AG09309 (cell line): Measurements from ENCODE around the gene FADS3.

Source experiments
- DNase-seq: peaks from one replicate; pipeline ENCODE4 v3.0.0-alpha.2; 2010; ENCODE audit warnings: low read depth
- H3K4me3 ChIP-seq: 2 replicates; pipeline ENCODE4 v1.5.1; 2011; ENCODE audit warnings: mild to moderate bottlenecking, low read depth, low read length, moderate library complexity; ENCODE audit not compliant: control insufficient read depth
- TF ChIP-seq, protein P1 (sequence below): IDR thresholded peaks from 2 replicates; pipeline ENCODE4 v1.5.1; 2011; ENCODE audit warnings: mild to moderate bottlenecking, low read depth, low read length, inconsistent platforms; ENCODE audit not compliant: insufficient read depth, control insufficient read depth; ENCODE audit errors: missing control alignments

FADS3 gene

GRCh38 chr11:61891331-61892084 is at the start of gene FADS3:
Gene FADS3 (minus strand): TSS chr11:61891545. CDS start chr11:61891381, 164 bp downstream.
- DNase-seq = no peak
- H3K4me3 ChIP-seq = peak within 1 kb of the TSS; percentile 99
- TF ChIP-seq, protein P1, sequence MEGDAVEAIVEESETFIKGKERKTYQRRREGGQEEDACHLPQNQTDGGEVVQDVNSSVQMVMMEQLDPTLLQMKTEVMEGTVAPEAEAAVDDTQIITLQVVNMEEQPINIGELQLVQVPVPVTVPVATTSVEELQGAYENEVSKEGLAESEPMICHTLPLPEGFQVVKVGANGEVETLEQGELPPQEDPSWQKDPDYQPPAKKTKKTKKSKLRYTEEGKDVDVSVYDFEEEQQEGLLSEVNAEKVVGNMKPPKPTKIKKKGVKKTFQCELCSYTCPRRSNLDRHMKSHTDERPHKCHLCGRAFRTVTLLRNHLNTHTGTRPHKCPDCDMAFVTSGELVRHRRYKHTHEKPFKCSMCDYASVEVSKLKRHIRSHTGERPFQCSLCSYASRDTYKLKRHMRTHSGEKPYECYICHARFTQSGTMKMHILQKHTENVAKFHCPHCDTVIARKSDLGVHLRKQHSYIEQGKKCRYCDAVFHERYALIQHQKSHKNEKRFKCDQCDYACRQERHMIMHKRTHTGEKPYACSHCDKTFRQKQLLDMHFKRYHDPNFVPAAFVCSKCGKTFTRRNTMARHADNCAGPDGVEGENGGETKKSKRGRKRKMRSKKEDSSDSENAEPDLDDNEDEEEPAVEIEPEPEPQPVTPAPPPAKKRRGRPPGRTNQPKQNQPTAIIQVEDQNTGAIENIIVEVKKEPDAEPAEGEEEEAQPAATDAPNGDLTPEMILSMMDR = no peak

- H3K4me3 ChIP-seq = no peak overlapping the region
- no peak for DNase-seq
- TF ChIP-seq, protein P1 = no peak
These were observed 49.1 kb upstream of the FADS3 start for GRCh38 chr11:61940466-61940865.

GRCh38 chr11:61935861-61936260 is 44.5 kb upstream of the FADS3 start:
- H3K4me3 ChIP-seq = no peak overlapping the region
- no peak for DNase-seq
- TF ChIP-seq, protein P1 = no peak

DNA sequence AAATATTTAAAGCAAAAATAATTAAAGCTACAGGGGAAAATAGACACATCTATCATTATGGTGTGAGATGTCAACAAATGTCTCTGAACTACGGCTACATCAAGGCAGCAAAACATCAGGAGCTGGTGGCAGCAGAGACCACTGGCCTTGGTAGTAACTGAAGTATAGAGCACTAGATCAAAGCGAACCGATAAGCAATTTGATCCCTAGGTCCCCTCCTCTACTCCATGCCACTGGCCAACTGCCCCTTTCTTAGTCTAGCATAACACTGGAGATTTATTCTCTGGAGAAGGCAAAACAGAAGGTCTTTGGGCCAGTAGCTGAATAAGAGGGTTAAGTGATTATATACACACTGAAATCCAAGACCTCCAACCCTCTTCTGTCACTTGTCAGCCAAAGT is 39.6 kb upstream of the FADS3 start:
- TF ChIP-seq, protein P1 = no peak
- no peak for DNase-seq
- no peak overlapping the region for H3K4me3 ChIP-seq

- DNase-seq = no peak
- TF ChIP-seq, protein P1 = no peak
- no peak overlapping the region for H3K4me3 ChIP-seq
These were observed 37.3 kb upstream of the FADS3 start for GRCh38 chr11:61928606-61929005.

DNA sequence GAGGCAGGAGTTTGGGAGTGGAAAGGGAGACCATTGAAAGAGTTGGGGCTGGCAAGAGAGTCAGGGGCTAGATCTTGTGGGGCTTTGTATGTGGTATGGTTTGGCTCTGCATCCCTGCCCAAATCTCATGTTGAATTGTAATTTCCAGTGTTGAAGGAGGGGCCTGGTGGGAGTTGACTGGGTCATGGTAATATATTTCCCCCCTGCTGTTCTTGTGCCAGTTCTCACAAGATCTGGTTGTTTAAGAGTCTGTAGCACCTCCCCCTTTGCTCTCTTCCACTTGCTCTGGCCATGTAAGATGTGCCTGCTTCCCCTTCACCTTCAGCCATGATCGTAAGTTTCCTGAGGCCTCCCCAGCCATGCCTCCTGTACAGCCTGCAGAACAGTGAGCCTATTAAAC is 36.2 kb upstream of the FADS3 start:
- no peak overlapping the region for H3K4me3 ChIP-seq
- TF ChIP-seq, protein P1 = no peak
- no peak for DNase-seq
